Caco-2 (cell line): ENCODE measurements around the gene ZNF543. TPM values are rescaled to one million over a fixed set of nuclear protein-coding genes. Genes with fewer than 3 reads are reported as not detected.

Experiments used
- BruUV-seq: library from RNA; stranded (reverse); fragments of 400-500 nt; replicated peaks from 2 replicates; lab custom pipeline; 2021; lab: Mats Ljungman, UMichigan
- CTCF ChIA-PET: fragments of 300-600 bp; sonication (Branson Sonifier 250); formaldehyde crosslinking; loops from one replicate; lab custom pipeline; 2022; ENCODE audit warnings: antibody characterized with exemption; lab: Charles Lee
- POLR2A ChIA-PET: fragments of 300-600 bp; sonication (Branson Sonifier 250); formaldehyde crosslinking; loops from one replicate; lab custom pipeline; 2022; ENCODE audit warnings: antibody characterized with exemption; lab: Charles Lee
- DNase-seq, 2 experiments: peaks; one replicate each; pipeline versions ENCODE4 v3.0.0 to v3.0.0-alpha.2; 2020 to 2022
- H3K27me3 ChIP-seq: replicated peaks from 2 replicates; pipeline ENCODE4 v1.6.0; 2011; ENCODE audit warnings: low read length; ENCODE audit not compliant: control insufficient read depth, insufficient read depth
- H3K36me3 ChIP-seq: 2 replicates; pipeline ENCODE4 v1.5.1; 2011; ENCODE audit warnings: low read length; ENCODE audit not compliant: control insufficient read depth, insufficient read depth
- H3K4me1 ChIP-seq: fragments of 250-450 bp; sonication (Bioruptor Pico); 2 replicates; pipeline ENCODE4 v1.5.1; 2020; ENCODE audit warnings: mild to moderate bottlenecking
- H3K4me3 ChIP-seq: 2 replicates; pipeline ENCODE4 v1.5.1; 2011; ENCODE audit warnings: low read depth, mild to moderate bottlenecking, control low read depth, low read length
- H3K9me3 ChIP-seq: fragments of 250-450 bp; sonication (Bioruptor Pico); 2 replicates; pipeline ENCODE4 v1.5.1; 2020; ENCODE audit warnings: mild to moderate bottlenecking, moderate library complexity
- H3K27ac Mint-ChIP-seq: one replicate; pipeline ENCODE4 v1.8.0; 2022; ENCODE audit warnings: mixed read lengths; ENCODE audit not compliant: unreplicated experiment
- H3K27me3 Mint-ChIP-seq: one replicate; pipeline ENCODE4 v1.8.0; 2022; ENCODE audit warnings: mixed read lengths; ENCODE audit not compliant: insufficient read depth, unreplicated experiment
- H3K36me3 Mint-ChIP-seq: one replicate; pipeline ENCODE4 v1.8.0; 2022; ENCODE audit warnings: mild to moderate bottlenecking, mixed read lengths; ENCODE audit not compliant: insufficient read depth, unreplicated experiment
- H3K4me1 Mint-ChIP-seq: one replicate; pipeline ENCODE4 v1.8.0; 2022; ENCODE audit warnings: low read depth, mixed read lengths; ENCODE audit not compliant: unreplicated experiment
- H3K4me3 Mint-ChIP-seq: one replicate; pipeline ENCODE4 v1.8.0; 2022; ENCODE audit warnings: mild to moderate bottlenecking, moderate library complexity, mixed read lengths; ENCODE audit not compliant: unreplicated experiment
- H3K9me3 Mint-ChIP-seq: one replicate; pipeline ENCODE4 v1.8.0; 2022; ENCODE audit warnings: mixed read lengths; ENCODE audit not compliant: unreplicated experiment
- intact Hi-C: fragments of 100-400 bp; cut with micrococcal nuclease; formaldehyde crosslinking; loops from one replicate; pipeline ENCODE4 v1.10.0; 2022; ENCODE audit not compliant: unreplicated experiment
- total RNA-seq: library from RNA; stranded (reverse); gene quantifications from 2 replicates; pipeline ENCODE4 v1.2.3, GENCODE V29; 2022
- TF ChIP-seq, protein P1 (sequence below), 2 experiments: fragments of 200-600 bp in 1 of 2; IDR thresholded peaks; 1 replicate in 1 of 2; 2 replicates in 1 of 2; pipeline versions ENCODE4 v1.5.1 to v1.8.0; 2011 to 2022; ENCODE audit warnings: antibody characterized with exemption in 1 of 2, control low read depth in 1 of 2, inconsistent platforms in 1 of 2, low read depth in 1 of 2, low read length in 1 of 2, mild to moderate bottlenecking in 1 of 2, moderate library complexity in 1 of 2; ENCODE audit not compliant: insufficient read depth in 1 of 2, severe bottlenecking in 1 of 2, unreplicated experiment in 1 of 2

Gene ZNF543
- total RNA-seq, 1 experiment from 2014 or later: 3.5 TPM

DNA sequence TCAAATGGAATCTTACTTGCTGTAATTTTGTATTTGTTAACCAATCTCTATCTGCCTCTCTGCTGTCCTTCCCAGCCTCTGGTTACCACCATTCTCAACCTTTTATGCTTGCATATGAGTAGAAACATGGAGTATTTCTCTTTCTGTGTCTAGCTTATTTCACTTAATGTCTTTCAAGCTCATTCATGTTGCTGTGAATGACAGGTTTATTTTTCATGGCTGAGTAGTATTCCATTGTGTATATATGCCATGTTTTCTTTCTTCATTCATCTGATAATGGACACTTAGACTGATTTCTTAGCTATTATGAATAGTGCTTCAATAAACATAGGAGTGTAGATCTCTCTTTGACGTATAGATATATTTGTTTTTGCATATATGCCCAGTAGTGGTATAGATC, 26.6 kb upstream of the ZNF543 start:
- TF ChIP-seq, protein P1, sequence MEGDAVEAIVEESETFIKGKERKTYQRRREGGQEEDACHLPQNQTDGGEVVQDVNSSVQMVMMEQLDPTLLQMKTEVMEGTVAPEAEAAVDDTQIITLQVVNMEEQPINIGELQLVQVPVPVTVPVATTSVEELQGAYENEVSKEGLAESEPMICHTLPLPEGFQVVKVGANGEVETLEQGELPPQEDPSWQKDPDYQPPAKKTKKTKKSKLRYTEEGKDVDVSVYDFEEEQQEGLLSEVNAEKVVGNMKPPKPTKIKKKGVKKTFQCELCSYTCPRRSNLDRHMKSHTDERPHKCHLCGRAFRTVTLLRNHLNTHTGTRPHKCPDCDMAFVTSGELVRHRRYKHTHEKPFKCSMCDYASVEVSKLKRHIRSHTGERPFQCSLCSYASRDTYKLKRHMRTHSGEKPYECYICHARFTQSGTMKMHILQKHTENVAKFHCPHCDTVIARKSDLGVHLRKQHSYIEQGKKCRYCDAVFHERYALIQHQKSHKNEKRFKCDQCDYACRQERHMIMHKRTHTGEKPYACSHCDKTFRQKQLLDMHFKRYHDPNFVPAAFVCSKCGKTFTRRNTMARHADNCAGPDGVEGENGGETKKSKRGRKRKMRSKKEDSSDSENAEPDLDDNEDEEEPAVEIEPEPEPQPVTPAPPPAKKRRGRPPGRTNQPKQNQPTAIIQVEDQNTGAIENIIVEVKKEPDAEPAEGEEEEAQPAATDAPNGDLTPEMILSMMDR (IDR thresholded peaks at IDR 0.05; ENCODE audit: insufficient read depth in 1 of 2, low read depth in 1 of 2, low read length in 1 of 2, severe bottlenecking in 1 of 2, unreplicated experiment in 1 of 2): no peak
- H3K4me3 ChIP-seq: no peak overlapping the region
- BruUV-seq: no TSS peak

DNA sequence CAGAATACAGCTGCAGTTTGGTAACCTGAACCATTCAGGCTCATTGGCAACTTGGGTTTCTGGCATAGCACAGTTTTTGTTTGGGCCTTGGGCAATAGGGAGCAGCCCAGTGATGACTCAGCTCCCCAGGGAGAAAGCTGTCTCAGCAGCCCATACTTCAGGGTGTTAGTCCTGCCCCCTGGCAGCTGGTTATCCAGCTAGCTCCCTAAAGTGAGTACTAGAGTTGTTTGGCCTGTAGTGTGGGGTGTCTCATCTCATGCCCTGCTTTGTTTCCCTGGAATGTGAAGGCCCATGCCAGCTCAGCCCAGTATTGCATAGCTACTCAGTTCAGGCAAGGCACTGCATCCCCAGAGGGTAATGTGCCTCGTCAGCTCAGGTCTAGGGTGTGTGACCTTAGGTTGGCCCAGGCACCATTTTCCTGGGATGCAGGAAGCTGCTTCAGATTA, 18.2 kb upstream of the ZNF543 start:
- H3K4me3 ChIP-seq: no peak overlapping the region
- Mint-ChIP-seq H3K9me3 (peaks cover 28% of the 10 kb centered on the region), H3K27ac (no peak overlapping the region), H3K36me3 (peaks cover 85% of the 10 kb centered on the region), H3K4me3 (no peak overlapping the region), H3K27me3 (no peaks in the 10 kb centered on the region), H3K4me1 (peaks cover 9% of the 10 kb centered on the region)
- intact Hi-C loops: no loop called here
- CTCF ChIA-PET: no interaction called here
- POLR2A ChIA-PET: no interaction called here
- DNase-seq: no peak
- BruUV-seq: no TSS peak
- H3K27me3 ChIP-seq: no peaks in the 10 kb centered on the region
- H3K4me1 ChIP-seq: no peaks in the 10 kb centered on the region
- no peaks in the 10 kb centered on the region for H3K9me3 ChIP-seq
- peaks cover 2% of the 10 kb centered on the region; the same call in 1 of the 2 replicates for H3K36me3 ChIP-seq
- TF ChIP-seq, protein P1 (IDR thresholded peaks at IDR 0.05; ENCODE audit: insufficient read depth in 1 of 2, low read depth in 1 of 2, low read length in 1 of 2, severe bottlenecking in 1 of 2, unreplicated experiment in 1 of 2): no peak

More for the DNA sequence above, 26.6 kb upstream of the ZNF543 start:
- Histone ChIP-seq H3K36me3 (peaks cover 14% of the 10 kb centered on the region), H3K9me3 (peaks cover 12% of the 10 kb centered on the region), H3K4me1 (no peaks in the 10 kb centered on the region), H3K27me3 (no peaks in the 10 kb centered on the region)
- Mint-ChIP-seq H3K36me3 (peaks cover 99% of the 10 kb centered on the region), H3K27ac (no peak overlapping the region), H3K27me3 (no peaks in the 10 kb centered on the region), H3K4me1 (peaks cover 15% of the 10 kb centered on the region), H3K9me3 (peaks cover 41% of the 10 kb centered on the region), H3K4me3 (no peak overlapping the region)
- ChIA-PET POLR2A (no interaction called here), CTCF (no interaction called here)
- no peak for DNase-seq
- intact Hi-C loops: no loop called here

DNA sequence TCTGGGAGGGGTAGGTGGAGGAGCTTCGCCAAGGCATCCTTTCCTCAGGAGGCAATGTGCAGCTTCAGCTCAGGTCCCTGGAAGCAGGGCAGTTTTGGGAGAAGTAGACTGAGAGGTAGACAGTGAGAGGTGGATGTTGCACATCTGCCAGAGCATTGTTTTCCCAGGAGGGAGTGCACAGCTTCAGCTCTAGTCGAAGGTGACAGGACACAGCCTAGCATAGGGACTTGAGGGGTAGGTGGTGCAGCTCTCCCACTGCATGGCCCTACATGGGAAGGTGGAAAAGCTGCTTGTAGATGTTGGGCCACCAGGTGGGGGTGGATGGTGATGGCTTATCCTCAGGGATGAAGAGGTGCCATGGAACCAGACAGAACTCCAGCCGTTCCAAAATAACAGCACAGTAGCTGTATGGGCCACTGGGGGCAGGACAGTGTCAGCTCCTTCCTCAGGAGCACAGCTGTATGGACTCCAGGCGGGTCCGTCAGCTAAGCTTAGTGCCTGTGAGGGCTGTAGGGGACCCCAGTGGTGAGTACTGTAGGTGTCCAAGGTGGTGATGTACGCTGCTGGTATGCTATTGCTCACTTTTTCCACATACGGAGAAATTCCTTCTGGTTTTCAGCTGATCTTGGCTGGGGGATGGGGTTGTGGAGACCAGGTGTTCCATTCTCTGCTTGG, 17.4 kb upstream of the ZNF543 start:
- no peaks in the 10 kb centered on the region for H3K27me3 ChIP-seq
- ChIA-PET POLR2A (no interaction called here), CTCF (interaction anchor here (0.5 kb wide), 1 partner anchor 61 kb away, joined by 4 read pairs; no protein-coding TSS in a partner anchor)
- BruUV-seq: no TSS peak
- H3K9me3 Mint-ChIP-seq: peaks cover 22% of the 10 kb centered on the region
- intact Hi-C loops: no loop called here
- peak in 1 of 2 experiments; percentile 15 for DNase-seq
- H3K4me3 ChIP-seq: no peak overlapping the region
- H3K36me3 Mint-ChIP-seq: peaks cover 76% of the 10 kb centered on the region
- peaks cover 2% of the 10 kb centered on the region; the same call in 1 of the 2 replicates for H3K36me3 ChIP-seq
- no peak overlapping the region for H3K4me3 Mint-ChIP-seq
- peaks cover 1% of the 10 kb centered on the region for H3K4me1 Mint-ChIP-seq
- no peaks in the 10 kb centered on the region for H3K4me1 ChIP-seq
- H3K9me3 ChIP-seq: no peaks in the 10 kb centered on the region
- no peak overlapping the region for H3K27ac Mint-ChIP-seq
- TF ChIP-seq, protein P1 (IDR thresholded peaks at IDR 0.05; ENCODE audit: insufficient read depth in 1 of 2, low read depth in 1 of 2, low read length in 1 of 2, severe bottlenecking in 1 of 2, unreplicated experiment in 1 of 2): no peak
- no peaks in the 10 kb centered on the region for H3K27me3 Mint-ChIP-seq
